GM23338 (cell line): ENCODE results near the gene VEZT. TPM values are rescaled to one million over a fixed set of nuclear protein-coding genes. Genes with fewer than 3 reads are reported as not detected.

ENCODE experiments used
- CTCF ChIP-seq, 2 experiments: fragments of 200-600 bp in 1 of 2; sonication (generic) in 1 of 2; conservative IDR thresholded peaks; 2 replicates each; pipeline versions ENCODE4 v1.5.1 to v1.6.1; 2016 to 2017; ENCODE audit warnings: antibody characterized with exemption in 2 of 2, low read depth in 2 of 2, mild to moderate bottlenecking in 2 of 2, moderate library complexity in 1 of 2
- EZH2phosphoT487 ChIP-seq: fragments of 200-600 bp; sonication (generic); IDR thresholded peaks from one replicate; pipeline ENCODE4 v1.8.1; 2018; ENCODE audit warnings: antibody characterized with exemption; ENCODE audit not compliant: unreplicated experiment
- REST ChIP-seq: IDR thresholded peaks from one replicate; pipeline ENCODE4 v1.6.1; 2018; ENCODE audit warnings: antibody characterized with exemption; ENCODE audit not compliant: unreplicated experiment
- STAT1 ChIP-seq: IDR thresholded peaks from one replicate; pipeline ENCODE4 v1.6.1; 2016; ENCODE audit warnings: antibody characterized with exemption; ENCODE audit not compliant: unreplicated experiment
- ZNF462 ChIP-seq: fragments of 250-450 bp; sonication (Bioruptor Pico); IDR thresholded peaks from 2 replicates; pipeline ENCODE4 v1.5.0; 2020; ENCODE audit warnings: mild to moderate bottlenecking, moderate library complexity
- polyA plus RNA-seq: library from polyadenylated mRNA; unstranded; fragments of >200 nt; fragmentation: Nextera tagmentation; extraction: Ambion mirVana; gene quantifications from 2 replicates; pipeline ENCODE4 v1.2.1, GENCODE V29; 2016
- total RNA-seq: library from RNA; depleted of rRNA; stranded (reverse); fragments of >200 nt; shearing (Covaris generic); gene quantifications from 2 replicates; pipeline ENCODE4 v1.2.3, GENCODE V29; 2014

Gene VEZT
- total and polyA plus RNA-seq, 2 experiments from 2014 or later, result 34.2 to 51.5 TPM

GRCh38 chr12:95343461-95344230, 126.0 kb downstream of the VEZT start (continued):
- TF ChIP-seq ZNF462 (no peak), EZH2phosphoT487 (no peak), STAT1 (no peak), REST (no peak), CTCF (conservative IDR thresholded peaks at IDR 0.05; ENCODE audit: low read depth in 2 of 2) (no peak)
